Mucosa of stomach (tissue), 1 donor: ENCODE measurements around the gene GMPR2.

Experiments used
- H3K27me3 ChIP-seq: one replicate; pipeline ENCODE4 v1.7.0; 2013; ENCODE audit warnings: mild to moderate bottlenecking, low read length; ENCODE audit not compliant: control insufficient read depth, insufficient read depth
- H3K36me3 ChIP-seq: one replicate; pipeline ENCODE4 v1.7.0; 2013; ENCODE audit warnings: low read length; ENCODE audit not compliant: control insufficient read depth, insufficient read depth
- H3K4me1 ChIP-seq: one replicate; pipeline ENCODE4 v1.7.0; 2013; ENCODE audit warnings: mild to moderate bottlenecking, low read length; ENCODE audit not compliant: control insufficient read depth, insufficient read depth
- H3K4me3 ChIP-seq: one replicate; pipeline ENCODE4 v1.7.0; 2013; ENCODE audit warnings: low read length
- H3K9ac ChIP-seq: one replicate; pipeline ENCODE4 v1.7.0; 2013; ENCODE audit warnings: mild to moderate bottlenecking, low read length, moderate library complexity
- H3K9me3 ChIP-seq: one replicate; pipeline ENCODE4 v1.7.0; 2013; ENCODE audit warnings: mild to moderate bottlenecking, low read length, moderate library complexity; ENCODE audit not compliant: control insufficient read depth
- donor health status: Pancreatic carcinoma.

The GMPR2 gene

DNA sequence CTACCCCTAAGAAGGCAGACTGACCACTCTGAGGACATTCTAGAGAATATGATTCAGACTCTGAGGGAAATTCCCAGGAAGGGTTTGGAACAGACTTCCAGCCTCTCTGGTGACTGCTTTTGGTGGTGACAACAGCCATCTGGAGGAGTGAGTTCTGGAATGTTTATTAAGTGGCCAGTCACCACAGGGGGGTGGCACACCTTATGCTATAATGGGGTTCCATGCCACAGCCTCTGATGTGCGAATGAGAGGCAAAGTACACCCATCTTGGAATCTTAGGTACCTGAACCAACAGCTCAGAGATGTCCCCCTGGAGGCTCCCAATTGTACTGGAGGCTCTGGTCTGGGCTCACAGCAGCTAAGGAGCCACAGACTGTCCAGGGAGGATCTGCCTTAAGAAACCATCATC is 19.2 kb downstream of the GMPR2 start:
- Histone ChIP-seq H3K27me3 (no peaks in the 10 kb centered on the region), H3K4me1 (no peaks in the 10 kb centered on the region), H3K9ac (no peak overlapping the region), H3K36me3 (no peaks in the 10 kb centered on the region), H3K4me3 (no peak overlapping the region), H3K9me3 (no peaks in the 10 kb centered on the region)

- Histone ChIP-seq H3K36me3 (no peaks in the 10 kb centered on the region), H3K9me3 (no peaks in the 10 kb centered on the region), H3K27me3 (no peaks in the 10 kb centered on the region), H3K4me1 (no peaks in the 10 kb centered on the region), H3K4me3 (no peak overlapping the region), H3K9ac (no peak overlapping the region)
Measured at GRCh38 chr14:24252289-24253124, 19.8 kb downstream of the GMPR2 start.

GRCh38 chr14:24253936-24254335 is 21.2 kb downstream of the GMPR2 start:
- Histone ChIP-seq H3K36me3 (no peaks in the 10 kb centered on the region), H3K27me3 (no peaks in the 10 kb centered on the region), H3K9ac (no peak overlapping the region), H3K4me3 (no peak overlapping the region), H3K4me1 (no peaks in the 10 kb centered on the region), H3K9me3 (no peaks in the 10 kb centered on the region)

- Histone ChIP-seq H3K36me3 (no peaks in the 10 kb centered on the region), H3K27me3 (no peaks in the 10 kb centered on the region), H3K9ac (no peak overlapping the region), H3K4me1 (no peaks in the 10 kb centered on the region), H3K9me3 (no peaks in the 10 kb centered on the region), H3K4me3 (no peak overlapping the region)
Measured at GRCh38 chr14:24254630-24255392, 22.1 kb downstream of the GMPR2 start.

DNA sequence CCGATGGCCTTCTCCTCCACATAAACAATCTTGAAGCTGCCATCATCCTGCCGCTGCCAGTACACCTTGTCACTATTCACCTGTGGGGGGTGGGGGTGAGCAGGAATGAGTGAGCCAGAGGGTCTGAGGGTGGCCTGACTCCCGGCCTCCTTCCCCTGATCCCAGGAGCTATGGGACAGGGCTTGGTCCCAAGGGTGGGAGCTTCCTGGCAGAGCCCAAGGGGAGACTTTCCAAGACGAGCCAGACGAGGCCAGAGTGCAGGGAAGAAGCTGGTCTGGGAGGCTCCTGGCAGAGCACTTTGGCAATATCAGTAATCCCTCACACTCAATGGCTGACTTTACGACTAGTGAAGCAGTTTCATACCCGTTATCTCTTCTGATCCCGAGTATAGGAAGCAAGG is 22.7 kb downstream of the GMPR2 start:
- Histone ChIP-seq H3K4me1 (no peaks in the 10 kb centered on the region), H3K36me3 (no peaks in the 10 kb centered on the region)

DNA sequence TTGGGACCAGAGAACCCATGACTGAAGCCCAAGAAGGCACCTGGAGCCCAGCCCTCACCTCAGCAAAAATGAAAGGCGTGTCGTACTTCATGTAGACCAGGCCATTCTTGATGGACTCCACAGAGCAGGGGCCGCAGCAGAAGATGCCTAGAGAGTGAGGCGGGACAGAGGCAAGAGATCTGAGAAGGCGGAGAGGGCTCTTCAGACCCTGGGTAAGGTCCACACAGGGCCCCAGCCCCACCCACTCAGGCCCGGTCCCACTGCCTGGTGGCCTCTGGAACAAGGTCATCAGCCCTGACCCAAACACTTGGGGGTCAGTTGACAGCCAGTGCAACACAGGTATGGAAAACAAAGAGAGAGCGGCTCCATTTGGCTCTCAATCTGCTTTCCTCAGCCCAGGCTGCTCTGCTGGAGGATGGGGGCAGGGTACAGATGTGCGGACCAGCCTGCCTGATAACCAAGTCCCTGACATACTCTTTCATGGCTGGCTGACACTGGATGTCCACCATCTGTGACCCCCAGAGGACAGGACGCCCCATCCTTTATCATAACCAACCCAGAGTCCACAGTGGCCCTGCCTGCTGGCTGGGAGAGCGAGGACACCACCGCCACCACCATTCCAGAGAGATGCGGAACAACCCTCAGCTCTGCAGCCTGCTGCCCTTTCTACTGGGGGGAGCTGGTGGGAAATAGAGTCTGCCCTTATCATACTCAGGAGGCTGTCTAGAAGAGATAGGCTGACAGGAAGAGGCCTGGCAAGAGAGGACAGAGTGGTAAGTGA is 23.4 kb downstream of the GMPR2 start:
- Histone ChIP-seq H3K9me3 (no peaks in the 10 kb centered on the region), H3K4me1 (no peaks in the 10 kb centered on the region), H3K27me3 (no peaks in the 10 kb centered on the region), H3K9ac (no peak overlapping the region), H3K36me3 (no peaks in the 10 kb centered on the region), H3K4me3 (no peak overlapping the region)

More for the DNA sequence above, 22.7 kb downstream of the GMPR2 start:
- H3K4me3 ChIP-seq = no peak overlapping the region
- H3K27me3 ChIP-seq = no peaks in the 10 kb centered on the region
- H3K9me3 ChIP-seq = no peaks in the 10 kb centered on the region
- no peak overlapping the region for H3K9ac ChIP-seq

DNA sequence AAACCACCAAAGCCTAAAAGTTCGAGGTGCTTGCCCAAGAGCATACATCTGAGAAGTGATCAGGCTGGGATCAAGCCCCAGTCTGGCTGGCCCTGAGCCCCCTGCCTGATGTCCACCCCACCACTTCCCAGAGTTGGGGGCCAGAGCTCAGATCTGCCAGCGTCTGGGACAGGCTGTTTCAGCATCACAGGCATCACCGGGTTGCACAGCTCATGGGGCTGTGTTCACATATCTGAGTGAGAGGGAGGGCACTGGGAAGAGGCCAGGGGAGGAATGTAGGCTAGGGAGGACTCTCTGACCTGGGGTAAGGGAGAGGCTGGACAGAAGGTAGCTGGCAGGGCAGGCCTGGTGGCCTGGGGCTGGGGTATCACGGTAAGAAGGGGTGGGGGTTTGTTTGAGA is 24.2 kb downstream of the GMPR2 start:
- Histone ChIP-seq H3K9ac (no peak overlapping the region), H3K9me3 (no peaks in the 10 kb centered on the region), H3K36me3 (no peaks in the 10 kb centered on the region), H3K4me3 (no peak overlapping the region), H3K27me3 (no peaks in the 10 kb centered on the region), H3K4me1 (no peaks in the 10 kb centered on the region)

DNA sequence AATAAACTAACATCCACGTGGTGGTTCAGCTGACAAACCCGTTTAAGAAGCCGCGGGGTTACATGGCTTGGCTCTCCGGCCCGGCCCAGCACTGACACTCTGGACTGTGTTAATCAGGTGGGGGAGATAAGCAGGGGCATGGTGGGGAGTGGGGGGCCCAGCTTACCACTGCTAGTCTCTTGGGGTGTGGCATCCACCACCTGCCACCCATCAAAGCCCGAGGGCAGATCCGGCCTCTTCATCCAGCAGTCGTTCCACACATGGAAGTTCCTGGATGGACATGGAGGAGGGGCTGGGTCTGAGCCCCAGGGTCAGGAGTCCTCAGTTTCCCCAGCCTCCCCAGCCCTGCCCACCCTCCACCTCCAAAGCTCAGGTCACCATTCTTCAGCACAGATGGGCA is 25.4 kb downstream of the GMPR2 start:
- no peak overlapping the region for H3K4me3 ChIP-seq
- H3K4me1 ChIP-seq = no peaks in the 10 kb centered on the region
- H3K36me3 ChIP-seq = no peaks in the 10 kb centered on the region
- H3K9me3 ChIP-seq = no peaks in the 10 kb centered on the region
- no peak overlapping the region for H3K9ac ChIP-seq
- H3K27me3 ChIP-seq = no peaks in the 10 kb centered on the region

GRCh38 chr14:24258548-24259265 is 26.0 kb downstream of the GMPR2 start:
- Histone ChIP-seq H3K9me3 (no peaks in the 10 kb centered on the region), H3K9ac (no peak overlapping the region), H3K36me3 (no peaks in the 10 kb centered on the region), H3K4me1 (no peaks in the 10 kb centered on the region), H3K27me3 (no peaks in the 10 kb centered on the region), H3K4me3 (no peak overlapping the region)

DNA sequence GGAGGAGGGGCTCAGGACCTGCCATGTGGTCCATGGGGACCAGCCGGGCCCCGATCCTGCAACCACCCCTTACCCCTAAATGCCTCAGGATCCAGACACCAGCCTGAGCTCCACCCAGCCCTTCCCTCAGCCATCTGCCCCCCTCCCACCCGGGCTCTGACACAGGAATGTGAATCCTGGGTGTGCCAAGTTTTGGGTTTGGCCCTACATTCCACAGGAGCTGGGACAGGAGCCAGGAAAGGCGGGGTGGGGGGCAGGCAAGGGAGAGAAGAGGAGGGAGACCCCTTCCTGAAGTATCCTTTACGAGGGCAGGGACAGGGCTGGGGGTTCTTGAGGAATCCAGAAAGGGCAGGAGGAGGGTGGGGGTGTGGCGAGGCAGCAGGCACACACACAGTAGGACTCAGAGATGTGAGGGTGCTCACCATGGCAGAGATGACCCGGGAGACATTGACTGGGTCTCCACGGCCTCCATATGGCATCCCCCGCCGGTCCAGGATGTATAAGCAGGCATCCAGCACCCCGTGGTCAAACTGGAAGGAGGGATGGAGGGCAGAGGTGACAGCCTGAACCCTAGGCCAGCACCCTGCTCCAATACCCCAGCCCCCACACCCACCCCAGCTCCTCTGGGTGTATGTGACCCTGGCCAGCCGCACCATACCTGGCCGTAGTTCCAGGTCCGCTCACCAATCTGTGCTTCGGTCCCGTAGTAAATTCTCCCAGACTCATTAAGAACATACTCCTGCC is 26.7 kb downstream of the GMPR2 start:
- Histone ChIP-seq H3K27me3 (no peaks in the 10 kb centered on the region), H3K4me3 (no peak overlapping the region), H3K9ac (no peak overlapping the region), H3K36me3 (no peaks in the 10 kb centered on the region), H3K9me3 (no peaks in the 10 kb centered on the region), H3K4me1 (no peaks in the 10 kb centered on the region)
